Epithelial cell of esophagus (primary cell): ENCODE measurements around the gene PIKFYVE.

Experiments
- DNase-seq: peaks from one replicate; pipeline ENCODE4 v3.0.0; 2010; ENCODE audit warnings: low read depth
- H3K4me3 ChIP-seq: 2 replicates; pipeline ENCODE4 v1.5.1; 2011; ENCODE audit warnings: mild to moderate bottlenecking, low read length, control low read depth
- CTCF ChIP-seq: IDR thresholded peaks from 2 replicates; pipeline ENCODE4 v1.5.1; 2011; ENCODE audit warnings: low read depth, mild to moderate bottlenecking, low read length, control low read depth, inconsistent platforms; ENCODE audit not compliant: insufficient read depth; ENCODE audit errors: missing control alignments

PIKFYVE gene

GRCh38 chr2:208319391-208319790 is 53.3 kb downstream of the PIKFYVE start:
- no peak overlapping the region for H3K4me3 ChIP-seq
- TF ChIP-seq CTCF = no peak
- DNase-seq = no peak

GRCh38 chr2:208320686-208321085 is 54.6 kb downstream of the PIKFYVE start:
- no peak overlapping the region for H3K4me3 ChIP-seq
- no peak for TF ChIP-seq CTCF
- DNase-seq = no peak

GRCh38 chr2:208326016-208326415 is 60.0 kb downstream of the PIKFYVE start:
- DNase-seq = no peak
- TF ChIP-seq CTCF = no peak
- H3K4me3 ChIP-seq = no peak overlapping the region

- no peak overlapping the region for H3K4me3 ChIP-seq
- no peak for TF ChIP-seq CTCF
- peak; percentile 57 for DNase-seq
Measured at GRCh38 chr2:208329485-208329884, 63.4 kb downstream of the PIKFYVE start.

GRCh38 chr2:208334230-208334629 is 68.2 kb downstream of the PIKFYVE start:
- no peak for TF ChIP-seq CTCF
- peak; percentile 12 for DNase-seq
- no peak overlapping the region for H3K4me3 ChIP-seq

- H3K4me3 ChIP-seq = no peak overlapping the region
- TF ChIP-seq CTCF = no peak
- DNase-seq = no peak
Measured at GRCh38 chr2:208346756-208347155, 80.7 kb downstream of the PIKFYVE start.

GRCh38 chr2:208350610-208351009 is 84.6 kb downstream of the PIKFYVE start:
- H3K4me3 ChIP-seq = no peak overlapping the region
- TF ChIP-seq CTCF = no peak
- no peak for DNase-seq
